HepG2 (cell line): Measurements from ENCODE around the gene ST3GAL4.

ENCODE experiments used
- CEBPG ChIP-seq: IDR thresholded peaks from 2 replicates; pipeline ENCODE4 v1.6.1; 2016
- CTCF ChIP-seq: sonication (generic); formaldehyde crosslinking; IDR thresholded peaks from 2 replicates; pipeline ENCODE4 v1.5.0; 2020; ENCODE audit warnings: mild to moderate bottlenecking, missing genetic modification reagents, moderate library complexity
- FOXK1 ChIP-seq: sonication (generic); formaldehyde crosslinking; IDR thresholded peaks from 2 replicates; pipeline ENCODE4 v1.4.0; 2020; ENCODE audit warnings: low read depth, missing genetic modification reagents, borderline replicate concordance
- KAT7 ChIP-seq: IDR thresholded peaks from 2 replicates; pipeline ENCODE4 v1.6.1; 2018; ENCODE audit warnings: borderline replicate concordance, missing compliant biosample characterization
- ONECUT2 ChIP-seq: sonication (generic); formaldehyde crosslinking; IDR thresholded peaks from 2 replicates; pipeline ENCODE4 v1.4.0; 2020; ENCODE audit warnings: missing genetic modification reagents
- POLR2AphosphoS5 ChIP-seq: IDR thresholded peaks from 2 replicates; pipeline ENCODE4 v1.6.1; 2012; ENCODE audit warnings: low read depth, low read length
- RCOR2 ChIP-seq: IDR thresholded peaks from 2 replicates; pipeline ENCODE4 v1.6.1; 2016; ENCODE audit warnings: missing biosample characterization, missing genetic modification reagents
- REST ChIP-seq, 2 experiments: IDR thresholded peaks; 2 replicates each; pipeline ENCODE4 v1.6.1; 2011 to 2012; ENCODE audit warnings: low read length in 2 of 2, borderline replicate concordance in 1 of 2, low read depth in 1 of 2, mild to moderate bottlenecking in 1 of 2, moderate library complexity in 1 of 2
- SP1 ChIP-seq, 2 experiments: fragments of 450-650 bp in 1 of 2; sonication (generic) in 1 of 2; formaldehyde crosslinking in 1 of 2; IDR thresholded peaks; 2 replicates each; pipeline versions ENCODE4 v1.4.0 to v1.6.1; 2016 to 2020; ENCODE audit warnings: missing genetic modification reagents in 1 of 2
- TAF1 ChIP-seq: sonication (generic); formaldehyde crosslinking; IDR thresholded peaks from 2 replicates; pipeline ENCODE4 v1.4.0; 2020; ENCODE audit warnings: missing genetic modification reagents
- TCF7 ChIP-seq: sonication (generic); IDR thresholded peaks from 2 replicates; pipeline ENCODE4 v1.6.1; 2016; ENCODE audit warnings: antibody characterized with exemption, low read depth
- ZNF775 ChIP-seq: sonication (generic); formaldehyde crosslinking; IDR thresholded peaks from 2 replicates; pipeline ENCODE4 v1.4.0; 2020; ENCODE audit warnings: missing genetic modification reagents, mild to moderate bottlenecking, moderate library complexity, borderline replicate concordance

DNA sequence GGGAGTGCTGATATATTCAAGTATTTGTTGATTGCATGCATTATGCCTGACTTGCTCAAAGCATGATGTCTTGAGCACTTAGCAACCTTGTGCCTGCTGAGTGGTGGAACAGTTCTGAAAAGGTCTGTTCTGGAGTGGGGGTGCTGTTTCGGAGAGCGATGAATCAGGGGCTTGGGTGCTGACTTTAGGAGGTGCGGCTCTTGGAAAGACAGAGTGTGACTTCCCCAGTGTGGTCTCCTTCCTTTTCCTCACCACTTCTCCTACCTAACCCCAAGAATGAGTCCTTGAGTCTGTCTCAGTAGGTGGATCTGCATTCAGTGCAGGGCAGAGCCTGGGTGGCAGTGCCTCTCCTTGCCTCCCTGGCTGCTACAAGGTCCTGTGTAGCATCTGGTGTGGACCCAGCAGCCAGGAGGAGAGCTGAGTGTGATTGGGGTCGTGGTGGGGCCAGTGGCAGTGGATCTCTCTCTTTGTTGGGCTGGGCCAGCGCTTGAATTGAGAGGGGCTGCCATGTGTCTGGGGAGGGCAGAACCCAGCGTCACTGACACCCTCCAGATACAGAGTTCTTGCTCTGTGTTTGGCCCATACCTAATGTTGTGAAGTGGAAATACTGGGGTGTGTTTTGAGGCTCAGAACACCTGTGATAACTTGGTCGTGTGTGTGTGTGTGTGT is 35.9 kb downstream of the ST3GAL4 start:
- TF ChIP-seq CEBPG (CRISPR knock-in tag) (no peak), CTCF (CRISPR knock-in tag) (no peak), KAT7 (CRISPR knock-in tag) (no peak), TCF7 (no peak), REST (IDR thresholded peaks at IDR 0.05; ENCODE audit: borderline replicate concordance in 1 of 2, low read depth in 1 of 2, low read length in 2 of 2) (no peak), SP1 (IDR thresholded peaks at IDR 0.05) (no peak), SP1 (CRISPR knock-in tag; IDR thresholded peaks at IDR 0.05) (no peak), POLR2AphosphoS5 (no peak), RCOR2 (no peak), ONECUT2 (no peak), FOXK1 (CRISPR knock-in tag) (no peak), ZNF775 (CRISPR knock-in tag) (no peak), TAF1 (CRISPR knock-in tag) (no peak)
